HG03196 (cell line): ENCODE results near the gene PCDHGA1.
"Not testable (repeated sequence)": the region's sequence is repeated elsewhere in the genome, so short reads cannot be mapped to it uniquely, and the experiment has no call there.

Experiments used
- ATAC-seq: cut with Tn5 transposase; IDR thresholded peaks from one replicate; pipeline ENCODE4 v1.9.1; 2021; ENCODE audit not compliant: unreplicated experiment

Gene PCDHGA1

GRCh38 chr5:141346017-141346416 lies 15.7 kb downstream of the PCDHGA1 start:
- not testable (repeated sequence) for ATAC-seq

DNA sequence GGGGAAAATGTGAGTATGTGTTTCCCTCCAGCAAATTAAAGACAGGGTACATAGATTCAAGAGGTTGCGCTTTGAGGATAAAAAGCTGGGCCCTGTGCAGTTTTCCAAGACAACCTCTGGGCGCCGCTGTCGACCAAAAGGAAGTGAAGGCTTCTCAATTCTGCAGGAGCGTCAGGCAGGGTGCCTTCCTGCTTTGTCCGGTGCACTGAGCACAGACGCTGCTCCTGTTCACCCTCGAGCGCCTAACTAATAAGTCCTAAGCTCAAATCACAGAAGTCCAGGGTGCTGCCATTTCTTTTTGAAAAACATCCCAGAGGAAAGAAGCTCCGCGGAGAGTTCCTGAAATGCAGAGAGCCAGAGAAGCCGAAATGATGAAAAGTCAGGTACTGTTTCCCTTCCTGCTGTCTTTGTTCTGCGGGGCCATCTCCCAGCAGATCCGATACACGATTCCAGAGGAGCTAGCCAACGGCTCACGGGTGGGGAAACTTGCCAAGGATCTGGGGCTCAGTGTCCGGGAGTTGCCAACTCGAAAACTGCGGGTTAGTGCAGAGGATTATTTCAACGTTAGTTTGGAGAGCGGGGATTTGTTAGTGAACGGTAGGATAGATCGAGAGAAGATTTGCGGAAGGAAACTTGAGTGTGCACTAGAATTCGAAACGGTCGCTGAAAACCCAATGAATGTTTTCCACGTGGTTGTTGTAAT lies 19.8 kb downstream of the PCDHGA1 start, which contains the start of gene PCDHGB1:
Gene PCDHGB1, plus strand, starts transcription at position 183 of the 703 bp plus-strand sequence. Its CDS starts 162 bp downstream, at position 345.
- no peak for ATAC-seq

- no peak for ATAC-seq
These were observed 21.3 kb downstream of the PCDHGA1 start for GRCh38 chr5:141351591-141351990.

DNA sequence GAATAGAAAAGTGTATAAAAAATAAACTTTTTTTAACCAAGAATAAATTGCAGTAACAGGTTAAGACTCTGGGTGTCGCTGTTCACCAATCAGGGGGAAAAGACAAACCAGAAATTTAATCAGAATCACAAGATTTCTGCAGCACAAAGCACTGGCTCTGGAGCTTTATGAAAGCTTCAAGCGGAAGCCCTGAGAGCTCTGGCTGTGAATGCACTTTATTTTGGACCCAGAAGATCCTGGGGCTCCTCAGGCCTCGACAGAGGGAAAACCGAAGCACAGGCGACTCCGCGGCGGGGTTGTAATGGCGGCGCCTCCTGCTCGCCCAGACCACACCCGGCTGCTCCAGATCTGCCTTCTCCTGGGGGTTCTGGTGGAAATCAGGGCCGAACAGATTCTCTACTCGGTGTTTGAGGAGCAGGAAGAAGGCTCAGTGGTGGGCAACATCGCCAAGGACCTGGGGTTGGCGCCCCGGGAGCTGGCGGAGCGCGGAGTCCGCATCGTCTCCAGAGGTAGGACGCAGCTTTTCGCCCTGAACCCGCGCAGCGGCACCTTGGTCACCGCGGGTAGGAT lies 24.7 kb downstream of the PCDHGA1 start, which contains the start of gene PCDHGA4:
Gene PCDHGA4, plus strand, starts transcription at position 122 of the 570 bp plus-strand sequence. Its CDS starts 87 bp downstream, at position 209.
- no peak for ATAC-seq

DNA sequence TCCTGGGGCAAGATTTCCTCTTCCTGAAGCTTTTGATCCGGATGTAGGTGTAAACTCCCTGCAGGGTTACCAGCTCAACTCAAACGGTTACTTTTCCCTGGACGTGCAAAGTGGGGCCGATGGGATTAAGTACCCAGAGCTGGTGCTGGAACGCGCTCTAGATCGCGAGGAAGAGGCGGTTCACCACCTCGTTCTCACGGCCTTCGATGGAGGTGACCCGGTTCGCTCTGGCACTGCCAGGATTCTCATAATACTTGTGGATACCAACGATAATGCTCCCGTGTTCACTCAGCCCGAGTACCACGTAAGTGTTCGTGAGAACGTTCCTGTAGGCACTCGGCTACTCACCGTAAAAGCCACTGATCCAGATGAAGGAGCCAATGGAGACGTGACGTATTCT lies 25.3 kb downstream of the PCDHGA1 start:
- no peak for ATAC-seq

DNA sequence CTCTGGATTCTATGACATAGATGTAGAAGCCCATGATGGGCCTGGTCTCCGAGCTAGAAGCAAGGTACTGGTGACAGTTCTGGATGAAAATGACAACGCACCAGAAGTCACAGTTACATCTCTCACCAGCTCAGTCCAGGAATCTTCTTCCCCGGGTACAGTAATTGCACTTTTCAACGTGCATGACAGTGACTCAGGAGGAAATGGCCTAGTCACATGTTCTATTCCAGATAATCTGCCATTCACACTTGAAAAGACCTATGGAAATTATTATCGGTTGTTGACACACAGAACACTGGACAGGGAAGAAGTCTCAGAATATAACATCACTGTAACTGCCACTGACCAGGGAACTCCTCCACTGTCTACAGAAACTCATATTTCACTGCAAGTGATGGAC lies 25.8 kb downstream of the PCDHGA1 start:
- ATAC-seq, result no peak

DNA sequence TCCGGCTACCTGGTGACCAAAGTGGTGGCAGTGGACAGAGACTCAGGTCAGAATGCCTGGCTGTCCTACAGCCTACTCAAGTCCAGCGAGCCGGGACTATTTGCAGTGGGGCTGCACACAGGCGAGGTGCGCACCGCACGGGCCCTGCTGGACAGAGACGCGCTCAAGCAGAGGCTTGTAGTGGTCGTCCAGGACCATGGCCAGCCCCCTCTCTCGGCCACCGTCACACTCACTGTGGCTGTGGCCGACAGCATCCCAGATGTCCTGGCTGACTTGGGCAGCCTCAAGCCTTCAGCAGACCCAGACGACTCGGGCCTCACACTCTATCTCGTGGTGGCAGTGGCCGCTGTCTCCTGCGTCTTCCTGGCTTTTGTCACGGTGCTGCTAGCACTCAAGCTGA lies 26.6 kb downstream of the PCDHGA1 start:
- ATAC-seq, result no peak

GRCh38 chr5:141359790-141360426 lies 29.6 kb downstream of the PCDHGA1 start, which contains the start of gene PCDHGB2:
PCDHGB2 (plus strand) TSS chr5:141359994; CDS start chr5:141360136, 142 bp downstream.
- ATAC-seq, result peak; percentile 63

DNA sequence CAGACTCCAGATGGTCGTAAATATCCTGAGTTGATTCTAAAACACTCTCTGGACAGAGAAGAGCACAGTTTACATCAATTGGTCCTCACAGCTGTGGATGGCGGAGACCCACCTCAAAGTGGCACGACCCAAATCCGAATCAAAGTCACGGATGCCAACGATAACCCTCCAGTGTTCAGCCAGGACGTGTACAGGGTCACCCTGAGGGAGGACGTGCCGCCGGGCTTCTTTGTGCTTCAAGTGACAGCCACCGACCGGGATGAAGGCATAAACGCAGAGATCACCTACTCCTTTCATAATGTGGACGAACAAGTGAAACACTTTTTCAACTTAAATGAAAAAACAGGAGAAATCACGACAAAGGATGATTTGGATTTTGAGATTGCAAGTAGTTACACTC lies 30.4 kb downstream of the PCDHGA1 start:
- no peak for ATAC-seq

DNA sequence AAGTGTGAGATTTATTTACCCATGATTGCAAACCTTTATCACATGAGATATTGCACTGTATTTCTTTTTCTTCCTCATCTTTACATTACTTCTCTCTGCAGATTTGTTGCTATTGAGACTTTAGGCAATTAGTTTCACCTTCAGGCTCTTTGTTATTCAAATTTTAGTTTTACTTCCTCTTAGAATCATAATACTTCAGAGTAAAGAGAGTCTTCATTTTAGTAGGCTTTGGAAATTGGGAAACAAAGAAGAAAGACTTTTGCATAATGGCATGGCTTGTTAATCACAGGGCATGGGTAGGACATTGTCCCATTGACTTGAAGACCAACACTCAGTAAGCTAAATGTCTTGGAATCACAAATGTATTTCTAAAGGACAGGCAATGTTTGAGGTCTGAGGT lies 32.4 kb downstream of the PCDHGA1 start:
- no peak for ATAC-seq

- ATAC-seq, result no peak
These were observed 33.8 kb downstream of the PCDHGA1 start, which contains the start of gene PCDHGA5 for GRCh38 chr5:141363952-141364660. PCDHGA5 (plus strand) TSS chr5:141364162; CDS start chr5:141364331, 169 bp downstream.

DNA sequence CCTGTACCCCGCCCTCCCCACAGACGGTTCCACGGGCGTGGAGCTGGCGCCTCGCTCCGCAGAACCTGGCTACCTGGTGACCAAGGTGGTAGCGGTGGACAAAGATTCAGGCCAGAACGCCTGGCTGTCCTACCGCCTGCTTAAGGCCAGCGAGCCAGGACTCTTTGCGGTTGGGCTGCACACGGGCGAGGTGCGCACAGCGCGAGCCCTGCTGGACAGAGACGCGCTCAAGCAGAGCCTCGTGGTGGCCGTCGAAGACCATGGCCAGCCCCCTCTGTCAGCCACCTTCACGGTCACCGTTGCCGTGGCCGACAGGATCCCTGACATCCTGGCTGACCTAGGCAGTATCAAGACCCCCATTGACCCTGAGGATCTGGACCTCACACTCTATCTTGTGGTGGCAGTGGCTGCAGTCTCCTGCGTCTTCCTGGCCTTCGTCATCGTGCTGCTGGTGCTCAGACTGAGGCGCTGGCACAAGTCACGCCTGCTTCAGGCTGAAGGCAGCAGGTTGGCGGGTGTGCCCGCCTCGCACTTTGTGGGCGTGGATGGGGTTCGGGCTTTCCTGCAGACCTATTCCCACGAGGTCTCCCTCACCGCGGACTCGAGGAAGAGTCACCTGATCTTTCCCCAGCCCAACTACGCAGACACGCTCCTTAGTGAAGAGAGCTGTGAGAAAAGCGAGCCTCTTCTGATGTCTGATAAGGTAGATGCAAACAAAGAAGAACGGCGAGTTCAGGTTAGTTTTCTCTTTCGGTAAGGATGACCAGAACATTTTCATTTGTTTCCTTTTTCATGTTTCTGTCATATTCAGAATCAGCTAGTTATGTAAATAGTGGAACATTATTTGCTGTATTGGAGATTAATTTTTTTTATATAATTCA lies 35.9 kb downstream of the PCDHGA1 start:
- no peak for ATAC-seq

- ATAC-seq, result peak; percentile 69
These were observed 39.9 kb downstream of the PCDHGA1 start, which contains the start of gene PCDHGB3 for GRCh38 chr5:141369994-141370848. PCDHGB3 (plus strand) TSS chr5:141370242; CDS start chr5:141370395, 153 bp downstream.

DNA sequence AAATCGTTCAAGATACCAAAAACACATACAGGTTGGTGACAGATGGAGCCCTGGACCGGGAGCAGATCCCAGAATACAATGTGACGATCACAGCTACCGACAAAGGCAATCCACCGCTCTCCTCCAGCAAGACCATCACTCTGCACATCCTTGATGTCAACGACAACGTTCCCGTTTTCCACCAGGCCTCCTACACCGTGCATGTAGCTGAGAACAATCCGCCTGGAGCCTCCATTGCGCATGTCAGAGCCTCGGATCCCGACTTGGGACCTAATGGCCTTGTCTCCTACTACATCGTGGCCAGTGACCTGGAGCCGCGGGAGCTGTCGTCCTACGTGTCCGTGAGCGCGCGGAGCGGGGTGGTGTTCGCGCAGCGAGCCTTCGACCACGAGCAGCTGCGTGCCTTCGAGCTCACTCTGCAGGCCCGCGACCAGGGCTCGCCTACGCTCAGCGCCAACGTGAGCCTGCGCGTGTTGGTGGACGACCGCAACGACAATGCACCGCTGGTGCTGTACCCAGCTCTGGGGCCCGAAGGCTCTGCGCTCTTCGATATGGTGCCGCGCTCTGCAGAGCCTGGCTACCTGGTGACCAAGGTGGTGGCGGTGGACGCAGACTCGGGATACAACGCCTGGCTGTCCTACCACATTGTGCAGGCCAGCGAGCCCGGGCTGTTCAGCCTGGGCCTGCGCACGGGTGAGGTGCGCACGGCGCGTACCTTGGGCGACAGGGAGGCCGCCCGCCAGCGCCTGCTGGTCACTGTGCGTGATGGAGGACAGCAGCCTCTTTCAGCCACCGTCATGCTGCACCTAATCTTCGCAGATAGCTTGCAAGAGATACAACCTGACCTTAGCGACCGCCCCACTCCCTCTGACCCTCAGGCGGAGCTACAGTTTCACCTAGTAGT lies 41.5 kb downstream of the PCDHGA1 start:
- ATAC-seq, result no peak

GRCh38 chr5:141373673-141374317 lies 43.5 kb downstream of the PCDHGA1 start, which contains the start of gene PCDHGA6:
PCDHGA6 (plus strand) TSS chr5:141373891; CDS start chr5:141374084, 193 bp downstream.
- ATAC-seq, result no peak

- ATAC-seq, result no peak
These were observed 44.3 kb downstream of the PCDHGA1 start for GRCh38 chr5:141374627-141375026.

GRCh38 chr5:141375444-141376155 lies 45.3 kb downstream of the PCDHGA1 start:
- not testable (repeated sequence) for ATAC-seq
